WTC11 (cell line): Measurements from ENCODE around the gene SPATA9. TPM values are rescaled to one million over a fixed set of nuclear protein-coding genes. Genes with fewer than 3 reads are reported as not detected.

Source experiments
- ATAC-seq: fragments of 200-7000 bp; cut with Tn5 transposase; 2 replicates; pipeline ENCODE4 v1.10.0; 2021; ENCODE audit warnings: mild to moderate bottlenecking, moderate library complexity
- CTCF ChIA-PET: fragments of 300-600 bp; sonication (Branson Sonifier 250); formaldehyde crosslinking; loops from one replicate; lab custom pipeline; 2021; ENCODE audit warnings: antibody characterized with exemption; lab: Charles Lee
- POLR2A ChIA-PET: fragments of 350-600 bp; sonication (Branson Sonifier 250); formaldehyde crosslinking; loops from one replicate; lab custom pipeline; 2021; ENCODE audit warnings: antibody characterized with exemption; lab: Charles Lee
- DNase-seq: peaks from one replicate; pipeline ENCODE4 v3.0.0; 2021; ENCODE audit warnings: low spot score
- H3K27ac Mint-ChIP-seq: 2 replicates; pipeline ENCODE4 v1.8.0; 2021; ENCODE audit warnings: mixed read lengths
- H3K27me3 Mint-ChIP-seq: 2 replicates; pipeline ENCODE4 v1.8.0; 2021; ENCODE audit warnings: low read depth, mild to moderate bottlenecking, moderate library complexity, mixed read lengths
- H3K36me3 Mint-ChIP-seq: 2 replicates; pipeline ENCODE4 v1.8.0; 2021; ENCODE audit warnings: mixed read lengths
- H3K4me1 Mint-ChIP-seq: 2 replicates; pipeline ENCODE4 v1.8.0; 2022; ENCODE audit warnings: mixed read lengths
- H3K4me3 Mint-ChIP-seq: 2 replicates; pipeline ENCODE4 v1.8.0; 2021; ENCODE audit warnings: mild to moderate bottlenecking, moderate library complexity, mixed read lengths
- H3K9me3 Mint-ChIP-seq: 2 replicates; pipeline ENCODE4 v1.8.0; 2021; ENCODE audit warnings: mixed read lengths
- GTF2I ChIP-seq: fragments of 250-450 bp; sonication (Bioruptor Pico); conservative IDR thresholded peaks from 2 replicates; pipeline ENCODE4 v1.4.0; 2021; ENCODE audit warnings: mild to moderate bottlenecking
- MXD4 ChIP-seq: fragments of 250-450 bp; sonication (Bioruptor Pico); IDR thresholded peaks from 2 replicates; pipeline ENCODE4 v1.8.0; 2021; ENCODE audit warnings: mild to moderate bottlenecking, moderate library complexity, borderline replicate concordance
- NFE2L1 ChIP-seq: sonication (generic); formaldehyde crosslinking; IDR thresholded peaks from 2 replicates; pipeline ENCODE4 v1.8.1; 2023; ENCODE audit warnings: missing genetic modification reagents
- NFYB ChIP-seq: sonication (generic); formaldehyde crosslinking; conservative IDR thresholded peaks from 2 replicates; pipeline ENCODE4 v1.8.0; 2022; ENCODE audit warnings: low read depth, missing genetic modification reagents
- SMAD3 ChIP-seq: sonication (generic); formaldehyde crosslinking; IDR thresholded peaks from 2 replicates; pipeline ENCODE4 v1.8.0; 2022; ENCODE audit warnings: missing genetic modification reagents, mild to moderate bottlenecking, borderline replicate concordance
- SP1 ChIP-seq: sonication (generic); formaldehyde crosslinking; conservative IDR thresholded peaks from 2 replicates; pipeline ENCODE4 v1.8.1; 2022; ENCODE audit warnings: missing genetic modification reagents
- ZBTB21 ChIP-seq: sonication (generic); formaldehyde crosslinking; IDR thresholded peaks from 2 replicates; pipeline ENCODE4 v1.8.1; 2023; ENCODE audit warnings: mild to moderate bottlenecking, missing genetic modification reagents, borderline replicate concordance
- ZNF138 ChIP-seq: sonication (generic); formaldehyde crosslinking; conservative IDR thresholded peaks from 2 replicates; pipeline ENCODE4 v1.8.1; 2022; ENCODE audit warnings: mild to moderate bottlenecking, moderate library complexity, missing genetic modification reagents
- ZNF396 ChIP-seq: fragments of 250-450 bp; sonication (Bioruptor Pico); IDR thresholded peaks from 2 replicates; pipeline ENCODE4 v1.8.0; 2021; ENCODE audit warnings: mild to moderate bottlenecking, moderate library complexity, borderline replicate concordance
- total RNA-seq: library from RNA; stranded (reverse); gene quantifications from 3 replicates; pipeline ENCODE4 v1.2.3, GENCODE V29; 2021
- TF ChIP-seq, protein P1 (sequence below): sonication (generic); formaldehyde crosslinking; IDR thresholded peaks from 2 replicates; pipeline ENCODE4 v1.8.0; 2022; ENCODE audit warnings: mild to moderate bottlenecking, missing genetic modification reagents
- TF ChIP-seq, protein P2 (sequence below): sonication (generic); formaldehyde crosslinking; IDR thresholded peaks from 2 replicates; pipeline ENCODE4 v1.8.1; 2022; ENCODE audit warnings: low read depth, missing genetic modification reagents, borderline replicate concordance
- TF ChIP-seq, protein P3 (sequence below): sonication (generic); formaldehyde crosslinking; IDR thresholded peaks from 2 replicates; pipeline ENCODE4 v1.8.0; 2022; ENCODE audit warnings: mild to moderate bottlenecking, missing genetic modification reagents
- TF ChIP-seq, protein P4 (sequence below): sonication (generic); formaldehyde crosslinking; IDR thresholded peaks from 2 replicates; pipeline ENCODE4 v1.8.1; 2022; ENCODE audit warnings: low read depth, mild to moderate bottlenecking, moderate library complexity, missing genetic modification reagents, borderline replicate concordance
- TF ChIP-seq, protein P5 (sequence below): fragments of 250-450 bp; sonication (Bioruptor Pico); IDR thresholded peaks from 2 replicates; pipeline ENCODE4 v1.8.0; 2021; ENCODE audit warnings: mild to moderate bottlenecking
- TF ChIP-seq, protein P6 (sequence below): sonication (generic); formaldehyde crosslinking; IDR thresholded peaks from 2 replicates; pipeline ENCODE4 v1.8.1; 2022; ENCODE audit warnings: mild to moderate bottlenecking, missing genetic modification reagents, moderate library complexity, borderline replicate concordance
- TF ChIP-seq, protein P7 (sequence below): fragments of 250-450 bp; sonication (Bioruptor Pico); IDR thresholded peaks from 2 replicates; pipeline ENCODE4 v2.1.2; 2022; ENCODE audit warnings: mild to moderate bottlenecking, moderate library complexity
- TF ChIP-seq, protein P8 (sequence below): sonication (generic); formaldehyde crosslinking; IDR thresholded peaks from 2 replicates; pipeline ENCODE4 v1.8.0; 2023; ENCODE audit warnings: missing genetic modification reagents, mild to moderate bottlenecking, borderline replicate concordance

SPATA9 gene
- total RNA-seq, 1 experiment from 2014 or later, result not detected

DNA sequence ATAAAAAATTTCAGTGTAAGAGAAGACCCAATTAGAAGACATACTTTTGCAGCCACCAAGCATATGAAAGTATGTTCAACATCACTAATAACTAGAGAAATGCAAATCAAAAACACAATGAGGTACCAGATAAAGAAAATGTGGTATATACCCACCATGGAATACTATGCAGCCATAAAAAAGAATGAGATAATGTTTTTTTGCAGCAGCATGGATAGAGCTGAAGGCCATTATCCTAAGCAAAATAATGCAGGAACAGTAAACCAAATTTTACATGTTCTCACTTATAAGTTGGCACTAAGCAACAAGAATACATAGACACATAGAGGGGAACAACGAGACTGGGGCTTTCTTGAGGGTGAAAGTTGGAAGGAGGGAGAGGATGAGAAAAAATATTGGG, 6.9 kb upstream of the SPATA9 start:
- no peak overlapping the region for H3K27ac Mint-ChIP-seq
- POLR2A ChIA-PET, result no interaction called here
- H3K36me3 Mint-ChIP-seq, result no peaks in the 10 kb centered on the region
- ATAC-seq, result no peak
- H3K4me3 Mint-ChIP-seq, result no peak overlapping the region
- no peaks in the 10 kb centered on the region for H3K27me3 Mint-ChIP-seq
- no peaks in the 10 kb centered on the region for H3K4me1 Mint-ChIP-seq
- DNase-seq, result no peak
- CTCF ChIA-PET, result no interaction called here
- TF ChIP-seq, protein P1, sequence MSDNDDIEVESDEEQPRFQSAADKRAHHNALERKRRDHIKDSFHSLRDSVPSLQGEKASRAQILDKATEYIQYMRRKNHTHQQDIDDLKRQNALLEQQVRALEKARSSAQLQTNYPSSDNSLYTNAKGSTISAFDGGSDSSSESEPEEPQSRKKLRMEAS (CRISPR knock-in tag), result no peak
- TF ChIP-seq, protein P2, sequence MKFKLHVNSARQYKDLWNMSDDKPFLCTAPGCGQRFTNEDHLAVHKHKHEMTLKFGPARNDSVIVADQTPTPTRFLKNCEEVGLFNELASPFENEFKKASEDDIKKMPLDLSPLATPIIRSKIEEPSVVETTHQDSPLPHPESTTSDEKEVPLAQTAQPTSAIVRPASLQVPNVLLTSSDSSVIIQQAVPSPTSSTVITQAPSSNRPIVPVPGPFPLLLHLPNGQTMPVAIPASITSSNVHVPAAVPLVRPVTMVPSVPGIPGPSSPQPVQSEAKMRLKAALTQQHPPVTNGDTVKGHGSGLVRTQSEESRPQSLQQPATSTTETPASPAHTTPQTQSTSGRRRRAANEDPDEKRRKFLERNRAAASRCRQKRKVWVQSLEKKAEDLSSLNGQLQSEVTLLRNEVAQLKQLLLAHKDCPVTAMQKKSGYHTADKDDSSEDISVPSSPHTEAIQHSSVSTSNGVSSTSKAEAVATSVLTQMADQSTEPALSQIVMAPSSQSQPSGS (CRISPR knock-in tag), result no peak
- TF ChIP-seq, protein P3, sequence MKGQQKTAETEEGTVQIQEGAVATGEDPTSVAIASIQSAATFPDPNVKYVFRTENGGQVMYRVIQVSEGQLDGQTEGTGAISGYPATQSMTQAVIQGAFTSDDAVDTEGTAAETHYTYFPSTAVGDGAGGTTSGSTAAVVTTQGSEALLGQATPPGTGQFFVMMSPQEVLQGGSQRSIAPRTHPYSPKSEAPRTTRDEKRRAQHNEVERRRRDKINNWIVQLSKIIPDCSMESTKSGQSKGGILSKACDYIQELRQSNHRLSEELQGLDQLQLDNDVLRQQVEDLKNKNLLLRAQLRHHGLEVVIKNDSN (CRISPR knock-in tag), result no peak
- TF ChIP-seq, protein P4, sequence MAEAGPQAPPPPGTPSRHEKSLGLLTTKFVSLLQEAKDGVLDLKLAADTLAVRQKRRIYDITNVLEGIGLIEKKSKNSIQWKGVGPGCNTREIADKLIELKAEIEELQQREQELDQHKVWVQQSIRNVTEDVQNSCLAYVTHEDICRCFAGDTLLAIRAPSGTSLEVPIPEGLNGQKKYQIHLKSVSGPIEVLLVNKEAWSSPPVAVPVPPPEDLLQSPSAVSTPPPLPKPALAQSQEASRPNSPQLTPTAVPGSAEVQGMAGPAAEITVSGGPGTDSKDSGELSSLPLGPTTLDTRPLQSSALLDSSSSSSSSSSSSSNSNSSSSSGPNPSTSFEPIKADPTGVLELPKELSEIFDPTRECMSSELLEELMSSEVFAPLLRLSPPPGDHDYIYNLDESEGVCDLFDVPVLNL, result no peak
- TF ChIP-seq NFYB (CRISPR knock-in tag) (no peak), SP1 (CRISPR knock-in tag) (no peak), ZNF396 (CRISPR knock-in tag) (no peak), NFE2L1 (CRISPR knock-in tag) (no peak)
- TF ChIP-seq, protein P5, sequence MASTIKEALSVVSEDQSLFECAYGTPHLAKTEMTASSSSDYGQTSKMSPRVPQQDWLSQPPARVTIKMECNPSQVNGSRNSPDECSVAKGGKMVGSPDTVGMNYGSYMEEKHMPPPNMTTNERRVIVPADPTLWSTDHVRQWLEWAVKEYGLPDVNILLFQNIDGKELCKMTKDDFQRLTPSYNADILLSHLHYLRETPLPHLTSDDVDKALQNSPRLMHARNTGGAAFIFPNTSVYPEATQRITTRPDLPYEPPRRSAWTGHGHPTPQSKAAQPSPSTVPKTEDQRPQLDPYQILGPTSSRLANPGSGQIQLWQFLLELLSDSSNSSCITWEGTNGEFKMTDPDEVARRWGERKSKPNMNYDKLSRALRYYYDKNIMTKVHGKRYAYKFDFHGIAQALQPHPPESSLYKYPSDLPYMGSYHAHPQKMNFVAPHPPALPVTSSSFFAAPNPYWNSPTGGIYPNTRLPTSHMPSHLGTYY, result no peak
- TF ChIP-seq, protein P6, sequence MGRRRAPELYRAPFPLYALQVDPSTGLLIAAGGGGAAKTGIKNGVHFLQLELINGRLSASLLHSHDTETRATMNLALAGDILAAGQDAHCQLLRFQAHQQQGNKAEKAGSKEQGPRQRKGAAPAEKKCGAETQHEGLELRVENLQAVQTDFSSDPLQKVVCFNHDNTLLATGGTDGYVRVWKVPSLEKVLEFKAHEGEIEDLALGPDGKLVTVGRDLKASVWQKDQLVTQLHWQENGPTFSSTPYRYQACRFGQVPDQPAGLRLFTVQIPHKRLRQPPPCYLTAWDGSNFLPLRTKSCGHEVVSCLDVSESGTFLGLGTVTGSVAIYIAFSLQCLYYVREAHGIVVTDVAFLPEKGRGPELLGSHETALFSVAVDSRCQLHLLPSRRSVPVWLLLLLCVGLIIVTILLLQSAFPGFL, result no peak
- TF ChIP-seq, protein P7, sequence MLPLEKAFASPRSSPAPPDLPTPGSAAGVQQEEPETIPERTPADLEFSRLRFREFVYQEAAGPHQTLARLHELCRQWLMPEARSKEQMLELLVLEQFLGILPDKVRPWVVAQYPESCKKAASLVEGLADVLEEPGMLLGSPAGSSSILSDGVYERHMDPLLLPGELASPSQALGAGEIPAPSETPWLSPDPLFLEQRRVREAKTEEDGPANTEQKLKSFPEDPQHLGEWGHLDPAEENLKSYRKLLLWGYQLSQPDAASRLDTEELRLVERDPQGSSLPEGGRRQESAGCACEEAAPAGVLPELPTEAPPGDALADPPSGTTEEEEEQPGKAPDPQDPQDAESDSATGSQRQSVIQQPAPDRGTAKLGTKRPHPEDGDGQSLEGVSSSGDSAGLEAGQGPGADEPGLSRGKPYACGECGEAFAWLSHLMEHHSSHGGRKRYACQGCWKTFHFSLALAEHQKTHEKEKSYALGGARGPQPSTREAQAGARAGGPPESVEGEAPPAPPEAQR (CRISPR knock-in tag), result no peak
- peaks cover 16% of the 10 kb centered on the region for H3K9me3 Mint-ChIP-seq

DNA sequence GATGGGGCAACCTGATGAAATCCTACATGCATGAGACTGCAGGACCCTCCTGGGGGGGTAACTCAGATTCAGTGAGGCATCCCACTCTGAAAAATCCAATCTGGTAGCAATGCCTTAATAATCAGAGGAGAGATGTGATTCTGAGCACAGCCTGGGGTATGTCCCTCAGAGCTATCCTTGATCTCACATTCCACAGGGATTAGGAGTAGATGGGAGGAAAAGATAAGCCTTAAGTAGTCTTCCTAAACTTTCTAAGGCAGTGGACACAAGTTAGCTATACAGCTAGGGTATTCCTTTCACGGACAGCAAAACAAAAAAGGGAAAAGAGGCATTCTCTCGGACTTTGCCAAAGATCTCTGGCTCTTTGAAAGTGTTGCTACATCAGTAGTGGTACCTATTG, 3.9 kb upstream of the SPATA9 start:
- Mint-ChIP-seq H3K4me1 (no peaks in the 10 kb centered on the region; the same call in 1 of the 2 replicates), H3K27me3 (no peaks in the 10 kb centered on the region), H3K9me3 (peaks cover 16% of the 10 kb centered on the region), H3K27ac (no peak overlapping the region), H3K4me3 (no peak overlapping the region), H3K36me3 (no peaks in the 10 kb centered on the region)
- DNase-seq (no peak), ATAC-seq (no peak)
- ChIA-PET CTCF (no interaction called here), POLR2A (no interaction called here)
- TF ChIP-seq ZBTB21 (CRISPR knock-in tag), result no peak
- TF ChIP-seq ZNF138 (CRISPR knock-in tag), result no peak
- TF ChIP-seq, protein P7 (CRISPR knock-in tag), result no peak
- no peak for TF ChIP-seq MXD4 (CRISPR knock-in tag)
- TF ChIP-seq SMAD3 (CRISPR knock-in tag), result no peak
- TF ChIP-seq, protein P8, sequence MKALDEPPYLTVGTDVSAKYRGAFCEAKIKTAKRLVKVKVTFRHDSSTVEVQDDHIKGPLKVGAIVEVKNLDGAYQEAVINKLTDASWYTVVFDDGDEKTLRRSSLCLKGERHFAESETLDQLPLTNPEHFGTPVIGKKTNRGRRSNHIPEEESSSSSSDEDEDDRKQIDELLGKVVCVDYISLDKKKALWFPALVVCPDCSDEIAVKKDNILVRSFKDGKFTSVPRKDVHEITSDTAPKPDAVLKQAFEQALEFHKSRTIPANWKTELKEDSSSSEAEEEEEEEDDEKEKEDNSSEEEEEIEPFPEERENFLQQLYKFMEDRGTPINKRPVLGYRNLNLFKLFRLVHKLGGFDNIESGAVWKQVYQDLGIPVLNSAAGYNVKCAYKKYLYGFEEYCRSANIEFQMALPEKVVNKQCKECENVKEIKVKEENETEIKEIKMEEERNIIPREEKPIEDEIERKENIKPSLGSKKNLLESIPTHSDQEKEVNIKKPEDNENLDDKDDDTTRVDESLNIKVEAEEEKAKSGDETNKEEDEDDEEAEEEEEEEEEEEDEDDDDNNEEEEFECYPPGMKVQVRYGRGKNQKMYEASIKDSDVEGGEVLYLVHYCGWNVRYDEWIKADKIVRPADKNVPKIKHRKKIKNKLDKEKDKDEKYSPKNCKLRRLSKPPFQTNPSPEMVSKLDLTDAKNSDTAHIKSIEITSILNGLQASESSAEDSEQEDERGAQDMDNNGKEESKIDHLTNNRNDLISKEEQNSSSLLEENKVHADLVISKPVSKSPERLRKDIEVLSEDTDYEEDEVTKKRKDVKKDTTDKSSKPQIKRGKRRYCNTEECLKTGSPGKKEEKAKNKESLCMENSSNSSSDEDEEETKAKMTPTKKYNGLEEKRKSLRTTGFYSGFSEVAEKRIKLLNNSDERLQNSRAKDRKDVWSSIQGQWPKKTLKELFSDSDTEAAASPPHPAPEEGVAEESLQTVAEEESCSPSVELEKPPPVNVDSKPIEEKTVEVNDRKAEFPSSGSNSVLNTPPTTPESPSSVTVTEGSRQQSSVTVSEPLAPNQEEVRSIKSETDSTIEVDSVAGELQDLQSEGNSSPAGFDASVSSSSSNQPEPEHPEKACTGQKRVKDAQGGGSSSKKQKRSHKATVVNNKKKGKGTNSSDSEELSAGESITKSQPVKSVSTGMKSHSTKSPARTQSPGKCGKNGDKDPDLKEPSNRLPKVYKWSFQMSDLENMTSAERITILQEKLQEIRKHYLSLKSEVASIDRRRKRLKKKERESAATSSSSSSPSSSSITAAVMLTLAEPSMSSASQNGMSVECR (CRISPR knock-in tag), result no peak
- no peak for TF ChIP-seq GTF2I (CRISPR knock-in tag)
